CD14-positive monocyte (primary cell): ENCODE measurements around the gene PLXNA4. TPM values are rescaled to one million over a fixed set of nuclear protein-coding genes. Genes with fewer than 3 reads are reported as not detected.

Source experiments
- DNase-seq, 3 donors: peaks; one replicate each; pipeline ENCODE4 v3.0.0-alpha.2; 2011 to 2022
- H2AFZ ChIP-seq: 2 replicates; pipeline ENCODE4 v1.6.0; 2012; ENCODE audit warnings: mild to moderate bottlenecking, low read depth, low read length, inconsistent platforms; ENCODE audit not compliant: insufficient read depth, poor library complexity, severe bottlenecking
- H3K27ac ChIP-seq, 2 donors: 1 replicate in 1 of 2; 2 replicates in 1 of 2; pipeline ENCODE4 v1.5.1; 2012 to 2013; ENCODE audit warnings: low read length in 2 of 2, control low read depth in 1 of 2, inconsistent platforms in 1 of 2, low read depth in 1 of 2, mild to moderate bottlenecking in 1 of 2
- H3K27me3 ChIP-seq, 2 donors: one replicate each; pipeline versions ENCODE4 v1.6.0 to v1.6.1; 2011 to 2013; ENCODE audit warnings: low read length in 2 of 2; ENCODE audit not compliant: control insufficient read depth in 2 of 2, insufficient read depth in 2 of 2
- H3K36me3 ChIP-seq, 2 donors: replicated peaks in 1 of 2; 1 replicate in 1 of 2; 2 replicates in 1 of 2; pipeline versions ENCODE4 v1.5.1 to v1.6.1; 2012 to 2013; ENCODE audit warnings: low read length in 2 of 2, control low read depth in 1 of 2, inconsistent platforms in 1 of 2, mild to moderate bottlenecking in 1 of 2; ENCODE audit not compliant: insufficient read depth in 2 of 2, control insufficient read depth in 1 of 2
- H3K4me1 ChIP-seq, 2 donors: 1 replicate in 1 of 2; 2 replicates in 1 of 2; pipeline versions ENCODE4 v1.5.1 to v1.6.1; 2012 to 2013; ENCODE audit warnings: low read length in 2 of 2, control low read depth in 1 of 2, inconsistent platforms in 1 of 2, mild to moderate bottlenecking in 1 of 2, moderate library complexity in 1 of 2; ENCODE audit not compliant: insufficient read depth in 2 of 2, control insufficient read depth in 1 of 2
- H3K4me2 ChIP-seq: replicated peaks from 2 replicates; pipeline ENCODE3; 2012; ENCODE audit warnings: low read length, moderate library complexity, mild to moderate bottlenecking; ENCODE audit not compliant: poor library complexity, severe bottlenecking; ENCODE audit errors: extremely low read depth
- H3K4me3 ChIP-seq, 3 experiments: fragments of 200-600 bp in 1 of 3; sonication (generic) in 1 of 3; replicated peaks in 1 of 3; 1 replicate in 2 of 3; 2 replicates in 1 of 3; pipeline ENCODE4 v1.5.1; 2011 to 2013; ENCODE audit warnings: low read length in 3 of 3, mild to moderate bottlenecking in 3 of 3, control low read depth in 2 of 3, low read depth in 2 of 3, inconsistent platforms in 1 of 3, moderate library complexity in 1 of 3
- H3K79me2 ChIP-seq: 2 replicates; pipeline ENCODE4 v1.6.0; 2012; ENCODE audit warnings: mild to moderate bottlenecking, control low read depth, inconsistent platforms, low read length, moderate library complexity; ENCODE audit not compliant: insufficient read depth
- H3K9ac ChIP-seq: 2 replicates; pipeline ENCODE4 v1.6.0; 2017; ENCODE audit warnings: low read length, mild to moderate bottlenecking; ENCODE audit not compliant: insufficient read depth, poor library complexity, severe bottlenecking
- H3K9me3 ChIP-seq, 2 donors: replicated peaks in 1 of 2; 1 replicate in 1 of 2; 2 replicates in 1 of 2; pipeline versions ENCODE4 v1.5.1 to v1.6.1; 2012 to 2013; ENCODE audit warnings: low read length in 2 of 2, control low read depth in 1 of 2; ENCODE audit not compliant: control insufficient read depth in 1 of 2, insufficient read depth in 1 of 2
- H4K20me1 ChIP-seq: 2 replicates; pipeline ENCODE4 v1.6.0; 2012; ENCODE audit warnings: mild to moderate bottlenecking, low read length, control low read depth, moderate library complexity; ENCODE audit not compliant: insufficient read depth
- H3K27ac Mint-ChIP-seq, 7 donors: one replicate each; pipeline ENCODE4 v1.8.0; 2020; ENCODE audit warnings: mild to moderate bottlenecking in 7 of 7, mixed read lengths in 7 of 7, moderate library complexity in 6 of 7, inconsistent platforms in 2 of 7
- H3K27me3 Mint-ChIP-seq, 3 donors: one replicate each; pipeline ENCODE4 v1.8.0; 2021 to 2022; ENCODE audit warnings: low read depth in 3 of 3, mild to moderate bottlenecking in 3 of 3, mixed read lengths in 3 of 3, moderate library complexity in 3 of 3, inconsistent platforms in 1 of 3
- H3K36me3 Mint-ChIP-seq, 2 donors: one replicate each; pipeline ENCODE4 v1.8.0; 2020; ENCODE audit warnings: mixed read lengths in 2 of 2, inconsistent platforms in 1 of 2, mild to moderate bottlenecking in 1 of 2
- H3K4me1 Mint-ChIP-seq: one replicate; pipeline ENCODE4 v1.8.0; 2020; ENCODE audit warnings: mild to moderate bottlenecking, mixed read lengths
- H3K4me3 Mint-ChIP-seq, 2 donors: one replicate each; pipeline ENCODE4 v1.8.0; 2020; ENCODE audit warnings: mild to moderate bottlenecking in 2 of 2, mixed read lengths in 2 of 2, moderate library complexity in 1 of 2
- H3K9me3 Mint-ChIP-seq, 7 donors: one replicate each; pipeline ENCODE4 v1.8.0; 2020 to 2022; ENCODE audit warnings: mixed read lengths in 7 of 7, mild to moderate bottlenecking in 6 of 7, moderate library complexity in 6 of 7, inconsistent platforms in 2 of 7
- CTCF ChIP-seq: fragments of 200-600 bp; IDR thresholded peaks from one replicate; pipeline ENCODE4 v1.8.0; 2022; ENCODE audit warnings: antibody characterized with exemption, mild to moderate bottlenecking
- WGBS: methylation state at CpG from one replicate; pipeline ENCODE4 v1.1.5; 2013; ENCODE audit warnings: missing lambda C conversion rate; ENCODE audit not compliant: insufficient coverage; 5-methylcytosine and 5-hydroxymethylcytosine counted together
- intact Hi-C, 2 donors: fragments of 100-400 bp; cut with micrococcal nuclease; formaldehyde crosslinking; loops; one replicate each; pipeline versions ENCODE4 v1.15.0 to v1.15.1; 2023
- polyA plus RNA-seq, 3 donors: library from polyadenylated mRNA; depleted of rRNA in 1 of 3; unstranded in 2 of 3; stranded (reverse) in 1 of 3; fragments of 300-500 nt in 2 of 3; fragments of >200 nt in 1 of 3; fragmentation: Illumina TruSeq in 2 of 3; gene quantifications; 1 replicate in 2 of 3; 2 replicates in 1 of 3; pipeline ENCODE4 v1.2.3, GENCODE V29; 2012 to 2021

The PLXNA4 gene
- polyA plus RNA-seq, 3 donors, result not detected

- Histone ChIP-seq H3K79me2 (no peaks in the 10 kb centered on the region), H2AFZ (no peak overlapping the region), H3K4me2 (no peak overlapping the region), H3K4me1 (peaks cover 0 to 4% of the 10 kb centered on the region in 2 donors), H3K27ac (no peak overlapping the region), H3K9ac (no peak overlapping the region), H3K36me3 (no peaks in the 10 kb centered on the region), H4K20me1 (no peaks in the 10 kb centered on the region), H3K9me3 (peaks cover 0 to 28% of the 10 kb centered on the region in 2 donors), H3K4me3 (no peak overlapping the region), H3K27me3 (peaks cover 48 to 53% of the 10 kb centered on the region in 2 donors)
- Mint-ChIP-seq H3K9me3 (peaks cover 0 to 10% (median 2%) of the 10 kb centered on the region in 7 donors), H3K4me1 (peaks cover 5% of the 10 kb centered on the region), H3K27me3 (peaks cover 47 to 56% (median 50%) of the 10 kb centered on the region in 3 donors), H3K36me3 (no peaks in the 10 kb centered on the region), H3K27ac (no peak overlapping the region), H3K4me3 (peak overlapping the region in 1 of 2 donors; percentile 81)
- no peak for DNase-seq
- intact Hi-C loops, result no loop called here
- WGBS, result 99% methylated on average over 5 of the region's 10 CpGs
- no peak for TF ChIP-seq CTCF
These were observed 3.1 kb upstream of the PLXNA4 start for GRCh38 chr7:132579260-132579899.

GRCh38 chr7:132578826-132579225, 2.6 kb upstream of the PLXNA4 start:
- Mint-ChIP-seq H3K27ac (no peak overlapping the region), H3K36me3 (no peaks in the 10 kb centered on the region), H3K27me3 (peaks cover 52 to 61% (median 56%) of the 10 kb centered on the region in 3 donors), H3K4me1 (peaks cover 5% of the 10 kb centered on the region), H3K9me3 (peaks cover 0 to 10% (median 2%) of the 10 kb centered on the region in 7 donors), H3K4me3 (peak overlapping the region in 1 of 2 donors; percentile 81)
- H2AFZ ChIP-seq, result no peak overlapping the region
- no peak for TF ChIP-seq CTCF
- no peaks in the 10 kb centered on the region for H3K79me2 ChIP-seq
- H3K27me3 ChIP-seq, result peaks cover 54 to 59% of the 10 kb centered on the region in 2 donors
- 98% methylated on average over 3 of the region's 3 CpGs for WGBS
- peaks cover 0 to 4% of the 10 kb centered on the region in 2 donors for H3K4me1 ChIP-seq
- no peak overlapping the region for H3K4me3 ChIP-seq
- no peaks in the 10 kb centered on the region for H4K20me1 ChIP-seq
- intact Hi-C loops, result no loop called here
- H3K9ac ChIP-seq, result no peak overlapping the region
- H3K4me2 ChIP-seq, result no peak overlapping the region
- H3K36me3 ChIP-seq, result no peaks in the 10 kb centered on the region
- no peak for DNase-seq
- H3K9me3 ChIP-seq, result peaks cover 0 to 34% of the 10 kb centered on the region in 2 donors
- H3K27ac ChIP-seq, result no peak overlapping the region
